Thyroid gland (tissue), 4 donors: ENCODE results near the gene IFIT1.

ENCODE experiments used
- CTCF ChIP-seq, 6 experiments: fragments of 200-600 bp in 3 of 6; fragments of 450-650 bp in 3 of 6; sonication (generic) in 3 of 6; IDR thresholded peaks; one replicate each; pipeline ENCODE4 v1.5.1; 2016 to 2019; ENCODE audit warnings: antibody characterized with exemption in 6 of 6, mild to moderate bottlenecking in 2 of 6, inconsistent platforms in 1 of 6, moderate library complexity in 1 of 6
- POLR2A ChIP-seq, 2 donors: fragments of 450-650 bp; IDR thresholded peaks; one replicate each; pipeline ENCODE4 v1.6.1; 2017; ENCODE audit warnings: antibody characterized with exemption in 2 of 2, mild to moderate bottlenecking in 2 of 2, moderate library complexity in 1 of 2

GRCh38 chr10:89345367-89346000 is 46.9 kb upstream of the IFIT1 start:
- TF ChIP-seq POLR2A (IDR thresholded peaks at IDR 0.05): no peak
- no peak for TF ChIP-seq CTCF (IDR thresholded peaks at IDR 0.05)
